Fibroblast of lung (primary cell): ENCODE measurements around the gene DSG1. TPM values are rescaled to one million over a fixed set of nuclear protein-coding genes. Genes with fewer than 3 reads are reported as not detected.

ENCODE experiments used
- DNase-seq, 2 donors: peaks; one replicate each; pipeline versions ENCODE4 v3.0.0 to v3.0.0-alpha.2; 2010; ENCODE audit warnings: low read depth in 2 of 2
- H2AFZ ChIP-seq: 2 replicates; pipeline ENCODE4 v1.5.1; 2012; ENCODE audit warnings: low read length, control low read depth, inconsistent platforms
- H3K27ac ChIP-seq: 2 replicates; pipeline ENCODE4 v1.5.1; 2011; ENCODE audit warnings: low read length, control low read depth; ENCODE audit not compliant: insufficient read depth
- H3K27me3 ChIP-seq: 2 replicates; pipeline ENCODE4 v1.5.1; 2011; ENCODE audit warnings: mild to moderate bottlenecking, low read length; ENCODE audit not compliant: control insufficient read depth, insufficient read depth
- H3K36me3 ChIP-seq: 2 replicates; pipeline ENCODE4 v1.5.1; 2011; ENCODE audit warnings: low read length; ENCODE audit not compliant: control insufficient read depth, insufficient read depth
- H3K4me1 ChIP-seq: 2 replicates; pipeline ENCODE4 v1.5.1; 2011; ENCODE audit warnings: low read length; ENCODE audit not compliant: control insufficient read depth, insufficient read depth; ENCODE audit errors: extremely low read depth
- H3K4me2 ChIP-seq: 2 replicates; pipeline ENCODE4 v1.5.1; 2011; ENCODE audit warnings: low read length, control low read depth; ENCODE audit not compliant: insufficient read depth; ENCODE audit errors: extremely low read depth
- H3K4me3 ChIP-seq, 4 experiments: fragments of 200-600 bp in 1 of 4; sonication (generic) in 1 of 4; replicated peaks in 1 of 4; 2 replicates each; pipeline ENCODE4 v1.5.1; 2011 to 2016; ENCODE audit warnings: low read length in 4 of 4, low read depth in 3 of 4, mild to moderate bottlenecking in 3 of 4, control low read depth in 2 of 4, inconsistent platforms in 1 of 4, mixed read lengths in 1 of 4; ENCODE audit not compliant: insufficient read depth in 1 of 4; ENCODE audit errors: control extremely low read depth in 1 of 4
- H3K79me2 ChIP-seq: 2 replicates; pipeline ENCODE4 v1.5.1; 2012; ENCODE audit warnings: mild to moderate bottlenecking, low read length, inconsistent platforms; ENCODE audit not compliant: control insufficient read depth, insufficient read depth
- H3K9ac ChIP-seq: 2 replicates; pipeline ENCODE4 v1.5.1; 2011; ENCODE audit warnings: mild to moderate bottlenecking, low read length, control low read depth; ENCODE audit not compliant: insufficient read depth
- H3K9me3 ChIP-seq: 2 replicates; pipeline ENCODE4 v1.5.1; 2012; ENCODE audit warnings: low read depth, low read length; ENCODE audit not compliant: control insufficient read depth, insufficient read depth
- H4K20me1 ChIP-seq: 2 replicates; pipeline ENCODE4 v1.5.1; 2011; ENCODE audit warnings: low read length; ENCODE audit not compliant: control insufficient read depth, insufficient read depth; ENCODE audit errors: extremely low read depth
- CTCF ChIP-seq, 2 donors: IDR thresholded peaks in 1 of 2; conservative IDR thresholded peaks in 1 of 2; 1 replicate in 1 of 2; 2 replicates in 1 of 2; pipeline ENCODE4 v1.5.1; 2011 to 2012; ENCODE audit warnings: low read length in 2 of 2, control low read depth in 1 of 2, inconsistent platforms in 1 of 2, low read depth in 1 of 2, mild to moderate bottlenecking in 1 of 2
- EZH2 ChIP-seq: IDR thresholded peaks from 2 replicates; pipeline ENCODE4 v1.5.1; 2012; ENCODE audit warnings: low read length, control low read depth, mild to moderate bottlenecking; ENCODE audit errors: missing control alignments
- polyA plus RNA-seq, 2 donors: library from polyadenylated mRNA; depleted of rRNA in 1 of 2; stranded (reverse) in 1 of 2; unstranded in 1 of 2; fragments of >200 nt; gene quantifications; 2 replicates each; pipeline ENCODE4 v1.2.1, GENCODE V29; 2011 to 2012; ENCODE audit warnings: missing spikeins in 1 of 2
- total RNA-seq: library from RNA; depleted of rRNA; stranded (reverse); fragments of >200 nt; gene quantifications from 2 replicates; pipeline ENCODE4 v1.2.1, GENCODE V29; 2014

Gene DSG1
- total and polyA plus RNA-seq, 2 donors (not counting 1 experiment from before 2014, with no cell fraction given), result not detected

- H4K20me1 ChIP-seq, result no peaks in the 10 kb centered on the region
- no peak overlapping the region for H3K9ac ChIP-seq
- H3K27me3 ChIP-seq, result no peaks in the 10 kb centered on the region
- no peak for DNase-seq
- no peak overlapping the region for H3K4me2 ChIP-seq
- no peak overlapping the region for H2AFZ ChIP-seq
- H3K36me3 ChIP-seq, result no peaks in the 10 kb centered on the region
- H3K79me2 ChIP-seq, result no peaks in the 10 kb centered on the region
- H3K4me3 ChIP-seq, result no peak overlapping the region
- H3K27ac ChIP-seq, result no peak overlapping the region
- TF ChIP-seq EZH2 (no peak), CTCF (conservative IDR thresholded peaks at IDR 0.05 in 1 of 2, IDR thresholded peaks at IDR 0.05 in 1 of 2; ENCODE audit: low read depth in 1 of 2, low read length in 2 of 2) (no peak)
- no peaks in the 10 kb centered on the region for H3K9me3 ChIP-seq
- H3K4me1 ChIP-seq, result no peaks in the 10 kb centered on the region
Observed at GRCh38 chr18:31316974-31317373, 986 bp upstream of the DSG1 start.

- TF ChIP-seq CTCF (conservative IDR thresholded peaks at IDR 0.05 in 1 of 2, IDR thresholded peaks at IDR 0.05 in 1 of 2; ENCODE audit: low read depth in 1 of 2, low read length in 2 of 2) (no peak), EZH2 (no peak)
- H3K27ac ChIP-seq, result no peak overlapping the region
- no peaks in the 10 kb centered on the region for H3K79me2 ChIP-seq
Observed at GRCh38 chr18:31321719-31322118, 3.8 kb downstream of the DSG1 start.

DNA sequence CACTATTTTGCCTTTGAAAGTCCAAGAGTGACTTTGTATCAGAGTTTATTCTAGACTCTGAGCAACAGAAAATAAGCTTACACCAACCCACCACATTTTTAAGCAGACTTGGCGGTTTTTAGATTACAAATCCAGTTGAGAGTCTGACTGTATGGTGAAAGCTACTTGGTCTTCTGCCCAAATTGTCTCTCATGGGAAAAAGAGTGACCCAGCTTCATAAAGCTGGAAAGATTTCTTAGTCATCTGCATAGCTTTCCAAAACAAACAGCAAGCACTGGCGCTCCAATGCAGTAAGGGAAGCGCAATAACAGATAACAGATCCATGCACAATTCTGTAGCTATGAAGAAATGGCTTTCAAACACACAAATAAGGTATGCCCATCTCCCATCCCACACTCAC is 7.1 kb downstream of the DSG1 start:
- Histone ChIP-seq H3K27ac (no peak overlapping the region), H3K4me3 (no peak overlapping the region), H3K4me2 (no peak overlapping the region), H4K20me1 (no peaks in the 10 kb centered on the region), H3K4me1 (no peaks in the 10 kb centered on the region), H3K27me3 (no peaks in the 10 kb centered on the region), H3K9me3 (no peaks in the 10 kb centered on the region), H3K79me2 (no peaks in the 10 kb centered on the region), H3K36me3 (no peaks in the 10 kb centered on the region), H2AFZ (no peak overlapping the region), H3K9ac (no peak overlapping the region)
- peak; percentile 75 to 96 for DNase-seq
- no peak for TF ChIP-seq EZH2
- no peak for TF ChIP-seq CTCF (conservative IDR thresholded peaks at IDR 0.05 in 1 of 2, IDR thresholded peaks at IDR 0.05 in 1 of 2; ENCODE audit: low read depth in 1 of 2, low read length in 2 of 2)

More at GRCh38 chr18:31321719-31322118, 3.8 kb downstream of the DSG1 start:
- H3K4me3 ChIP-seq, result no peak overlapping the region
- no peak overlapping the region for H3K4me2 ChIP-seq
- no peaks in the 10 kb centered on the region for H3K9me3 ChIP-seq
- H2AFZ ChIP-seq, result no peak overlapping the region
- H3K36me3 ChIP-seq, result no peaks in the 10 kb centered on the region
- peak in 1 of 2 donors; percentile 6 for DNase-seq
- H3K27me3 ChIP-seq, result no peaks in the 10 kb centered on the region
- H3K4me1 ChIP-seq, result no peaks in the 10 kb centered on the region
- H3K9ac ChIP-seq, result no peak overlapping the region
- H4K20me1 ChIP-seq, result no peaks in the 10 kb centered on the region
